Calu3 (cell line): Measurements from ENCODE around the gene TSEN54. TPM values are rescaled to one million over a fixed set of nuclear protein-coding genes. Genes with fewer than 3 reads are reported as not detected.

Experiments used
- BruUV-seq: library from RNA; stranded (reverse); fragments of 400-500 nt; replicated peaks from 2 replicates; lab custom pipeline; 2021; lab: Mats Ljungman, UMichigan
- CTCF ChIA-PET: fragments of 300-600 bp; sonication (Branson Sonifier 250); formaldehyde crosslinking; loops from one replicate; lab custom pipeline; 2022; ENCODE audit warnings: antibody characterized with exemption; lab: Charles Lee
- DNase-seq: peaks from one replicate; pipeline ENCODE4 v3.0.0; 2022
- H3K27ac Mint-ChIP-seq: one replicate; pipeline ENCODE4 v1.8.0; 2022; ENCODE audit warnings: mixed read lengths; ENCODE audit not compliant: unreplicated experiment
- H3K27me3 Mint-ChIP-seq: one replicate; pipeline ENCODE4 v1.8.0; 2022; ENCODE audit warnings: mixed read lengths; ENCODE audit not compliant: unreplicated experiment
- H3K36me3 Mint-ChIP-seq: one replicate; pipeline ENCODE4 v1.8.0; 2022; ENCODE audit warnings: mild to moderate bottlenecking, moderate library complexity, mixed read lengths; ENCODE audit not compliant: insufficient read depth, unreplicated experiment
- H3K4me1 Mint-ChIP-seq: one replicate; pipeline ENCODE4 v1.8.0; 2022; ENCODE audit warnings: mild to moderate bottlenecking, low read depth, mixed read lengths; ENCODE audit not compliant: unreplicated experiment
- H3K4me3 Mint-ChIP-seq: one replicate; pipeline ENCODE4 v1.8.0; 2022; ENCODE audit warnings: mild to moderate bottlenecking, low read depth, moderate library complexity, mixed read lengths; ENCODE audit not compliant: unreplicated experiment
- H3K9me3 Mint-ChIP-seq: one replicate; pipeline ENCODE4 v1.8.0; 2022; ENCODE audit warnings: low read depth, mixed read lengths; ENCODE audit not compliant: unreplicated experiment
- CTCF ChIP-seq: fragments of 200-600 bp; IDR thresholded peaks from one replicate; pipeline ENCODE4 v1.8.0; 2022; ENCODE audit warnings: antibody characterized with exemption; ENCODE audit not compliant: unreplicated experiment
- intact Hi-C: fragments of 100-400 bp; cut with micrococcal nuclease; formaldehyde crosslinking; loops from one replicate; pipeline ENCODE4 v1.10.0; 2022; ENCODE audit not compliant: unreplicated experiment
- total RNA-seq: library from RNA; stranded (reverse); gene quantifications from 2 replicates; pipeline ENCODE4 v1.2.3, GENCODE V29; 2022

The TSEN54 gene
- total RNA-seq, 1 experiment from 2014 or later, result 55.4 TPM

- no peak overlapping the region for H3K27ac Mint-ChIP-seq
- H3K4me1 Mint-ChIP-seq, result peaks cover 21% of the 10 kb centered on the region
- H3K36me3 Mint-ChIP-seq, result peaks cover 54% of the 10 kb centered on the region
- H3K27me3 Mint-ChIP-seq, result no peaks in the 10 kb centered on the region
- no peak overlapping the region for H3K4me3 Mint-ChIP-seq
- DNase-seq, result no peak
- CTCF ChIA-PET, result interaction anchor here (0.5 to 0.7 kb wide), 3 partner anchors 15 to 46 kb away, joined by 3 to 5 read pairs (median 5); no protein-coding TSS in a partner anchor
- no peak for TF ChIP-seq CTCF
- no peaks in the 10 kb centered on the region for H3K9me3 Mint-ChIP-seq
- no TSS peak for BruUV-seq
- intact Hi-C loops, result no loop called here
Observed at GRCh38 chr17:75552425-75553294, 36.3 kb downstream of the TSEN54 start.

- DNase-seq, result no peak
- no peaks in the 10 kb centered on the region for H3K27me3 Mint-ChIP-seq
- no peak for TF ChIP-seq CTCF
- no peak overlapping the region for H3K4me3 Mint-ChIP-seq
- peaks cover 54% of the 10 kb centered on the region for H3K36me3 Mint-ChIP-seq
- H3K9me3 Mint-ChIP-seq, result no peaks in the 10 kb centered on the region
- CTCF ChIA-PET, result interaction anchor here (0.5 to 0.7 kb wide), 3 partner anchors 14 to 45 kb away, joined by 3 to 5 read pairs (median 5); no protein-coding TSS in a partner anchor
- H3K27ac Mint-ChIP-seq, result no peak overlapping the region
- H3K4me1 Mint-ChIP-seq, result peaks cover 15% of the 10 kb centered on the region
- BruUV-seq, result no TSS peak
- intact Hi-C loops, result no loop called here
Observed at GRCh38 chr17:75553295-75554110, 37.2 kb downstream of the TSEN54 start.

- no peak overlapping the region for H3K27ac Mint-ChIP-seq
Observed at GRCh38 chr17:75555679-75556153, 39.4 kb downstream of the TSEN54 start.

More at GRCh38 chr17:75555679-75556153, 39.4 kb downstream of the TSEN54 start:
- Mint-ChIP-seq H3K4me3 (no peak overlapping the region), H3K9me3 (no peaks in the 10 kb centered on the region), H3K4me1 (peaks cover 17% of the 10 kb centered on the region), H3K27me3 (no peaks in the 10 kb centered on the region), H3K36me3 (peaks cover 49% of the 10 kb centered on the region)
- no TSS peak for BruUV-seq
- no peak for DNase-seq
- CTCF ChIA-PET, result interaction anchor here (0.8 kb wide), 1 partner anchor 178 kb away, joined by 3 read pairs; no protein-coding TSS in a partner anchor
- intact Hi-C loops, result no loop called here
- TF ChIP-seq CTCF, result no peak
